ENCODE results near the gene SLC9A9. TPM values are rescaled to one million over a fixed set of nuclear protein-coding genes. Genes with fewer than 3 reads are reported as not detected.

SLC9A9 gene
- total RNA-seq, 2 donors from 2014 or later, result 29.6 to 60.1 TPM

DNA sequence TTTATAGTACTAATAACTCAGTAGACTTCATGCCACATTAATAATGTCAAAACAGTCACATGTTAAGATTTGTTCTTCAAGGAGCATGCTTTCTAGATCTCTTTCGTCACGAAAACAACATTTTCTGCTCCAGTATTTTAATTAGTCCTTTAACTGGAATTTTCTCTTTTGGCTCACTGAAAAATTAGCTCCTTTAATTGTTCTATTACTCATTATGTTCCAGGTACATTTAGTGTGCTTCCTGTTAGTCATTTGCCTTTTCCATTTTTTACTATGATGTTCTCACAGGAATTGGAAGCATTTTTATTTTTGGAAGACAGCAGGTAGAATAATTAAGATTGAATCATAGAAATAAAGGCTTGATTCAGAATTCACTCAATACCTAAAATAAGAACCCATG, 111.2 kb downstream of the SLC9A9 start:
- no peaks in the 10 kb centered on the region for H3K9me3 ChIP-seq
- H3K27me3 ChIP-seq (replicated peaks; ENCODE audit: insufficient read depth), result no peaks in the 10 kb centered on the region
- DNase-seq (ENCODE audit: low spot score) (no peak), ATAC-seq (ENCODE audit: insufficient number of reproducible peaks, low FRiP score, low read depth) (no peak)
- no peak overlapping the region for H3K27ac ChIP-seq
- no peaks in the 10 kb centered on the region for H3K4me1 ChIP-seq (ENCODE audit: control insufficient read depth in 1 of 2, low read depth in 2 of 2)
- H3K36me3 ChIP-seq, result no peaks in the 10 kb centered on the region
- H3K4me3 ChIP-seq, result no peak overlapping the region
- TF ChIP-seq, protein P1, sequence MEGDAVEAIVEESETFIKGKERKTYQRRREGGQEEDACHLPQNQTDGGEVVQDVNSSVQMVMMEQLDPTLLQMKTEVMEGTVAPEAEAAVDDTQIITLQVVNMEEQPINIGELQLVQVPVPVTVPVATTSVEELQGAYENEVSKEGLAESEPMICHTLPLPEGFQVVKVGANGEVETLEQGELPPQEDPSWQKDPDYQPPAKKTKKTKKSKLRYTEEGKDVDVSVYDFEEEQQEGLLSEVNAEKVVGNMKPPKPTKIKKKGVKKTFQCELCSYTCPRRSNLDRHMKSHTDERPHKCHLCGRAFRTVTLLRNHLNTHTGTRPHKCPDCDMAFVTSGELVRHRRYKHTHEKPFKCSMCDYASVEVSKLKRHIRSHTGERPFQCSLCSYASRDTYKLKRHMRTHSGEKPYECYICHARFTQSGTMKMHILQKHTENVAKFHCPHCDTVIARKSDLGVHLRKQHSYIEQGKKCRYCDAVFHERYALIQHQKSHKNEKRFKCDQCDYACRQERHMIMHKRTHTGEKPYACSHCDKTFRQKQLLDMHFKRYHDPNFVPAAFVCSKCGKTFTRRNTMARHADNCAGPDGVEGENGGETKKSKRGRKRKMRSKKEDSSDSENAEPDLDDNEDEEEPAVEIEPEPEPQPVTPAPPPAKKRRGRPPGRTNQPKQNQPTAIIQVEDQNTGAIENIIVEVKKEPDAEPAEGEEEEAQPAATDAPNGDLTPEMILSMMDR (IDR thresholded peaks at IDR 0.05), result no peak

DNA sequence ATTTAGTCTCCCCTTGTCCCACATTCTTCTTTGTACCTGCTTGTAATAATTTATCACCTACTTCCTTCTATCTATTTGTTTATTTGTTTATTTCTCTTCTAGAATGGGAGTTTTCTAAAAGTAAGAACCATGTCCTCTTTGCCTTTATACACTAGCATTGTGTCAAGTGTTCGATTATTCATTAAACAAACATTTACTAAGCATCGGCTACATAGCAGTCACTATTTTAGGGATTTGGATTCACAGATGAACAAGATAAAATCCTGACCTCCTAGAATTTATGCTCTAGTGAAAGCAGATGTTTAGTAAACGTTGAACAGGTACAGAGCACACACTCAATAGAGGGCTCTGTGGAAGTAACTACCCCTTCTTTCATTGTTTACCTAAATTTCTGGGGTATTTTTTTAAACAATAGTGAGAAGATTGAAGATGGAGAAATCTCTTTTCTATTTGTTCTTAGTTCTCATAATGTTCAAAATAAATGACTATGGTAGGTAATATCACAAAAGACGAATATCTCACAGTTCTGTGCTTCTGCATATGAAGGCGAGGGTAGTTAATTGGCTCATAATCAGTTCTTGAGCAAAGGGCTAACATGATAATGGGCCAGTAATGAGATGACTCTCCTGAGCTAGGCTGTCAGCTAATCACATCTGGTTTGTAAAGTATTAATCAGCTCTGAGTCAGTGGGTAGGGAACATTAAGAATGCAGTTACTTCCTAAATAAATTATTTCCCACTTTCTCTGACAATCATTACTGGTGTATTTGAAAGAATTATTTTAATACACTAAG, 111.9 kb downstream of the SLC9A9 start:
- DNase-seq (ENCODE audit: low spot score) (no peak), ATAC-seq (ENCODE audit: insufficient number of reproducible peaks, low FRiP score, low read depth) (no peak)
- no peaks in the 10 kb centered on the region for H3K36me3 ChIP-seq
- no peaks in the 10 kb centered on the region for H3K4me1 ChIP-seq (ENCODE audit: control insufficient read depth in 1 of 2, low read depth in 2 of 2)
- no peak overlapping the region for H3K4me3 ChIP-seq
- no peaks in the 10 kb centered on the region for H3K27me3 ChIP-seq (replicated peaks; ENCODE audit: insufficient read depth)
- no peaks in the 10 kb centered on the region for H3K9me3 ChIP-seq
- TF ChIP-seq, protein P1 (IDR thresholded peaks at IDR 0.05), result no peak
- H3K27ac ChIP-seq, result no peak overlapping the region

DNA sequence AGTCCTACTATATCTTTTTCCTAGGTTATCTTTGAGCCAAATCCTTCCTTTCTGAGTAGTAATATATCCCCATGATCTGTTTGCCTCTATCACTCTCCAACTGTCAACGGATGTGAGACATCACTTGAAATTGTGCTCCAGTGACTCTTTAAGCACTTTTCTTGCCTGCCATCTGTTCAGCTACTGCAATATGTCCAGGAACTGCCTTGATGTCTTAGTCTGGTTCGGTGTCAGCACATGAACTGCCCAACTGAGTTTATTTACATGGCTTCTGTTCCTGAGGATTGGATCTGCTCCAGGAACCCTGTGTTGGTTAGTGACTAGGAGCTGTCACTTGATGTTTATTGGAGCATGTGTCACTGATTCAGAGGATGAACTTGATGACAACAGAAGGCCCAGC, 116.5 kb downstream of the SLC9A9 start:
- H3K9me3 ChIP-seq, result no peaks in the 10 kb centered on the region
- no peak for DNase-seq (ENCODE audit: low spot score)
- no peak overlapping the region for H3K27ac ChIP-seq
- no peaks in the 10 kb centered on the region for H3K36me3 ChIP-seq
- H3K4me1 ChIP-seq (ENCODE audit: control insufficient read depth in 1 of 2, low read depth in 2 of 2), result no peaks in the 10 kb centered on the region
- no peaks in the 10 kb centered on the region for H3K27me3 ChIP-seq (replicated peaks; ENCODE audit: insufficient read depth)
- ATAC-seq (ENCODE audit: insufficient number of reproducible peaks, low FRiP score, low read depth), result no peak
- TF ChIP-seq, protein P1 (IDR thresholded peaks at IDR 0.05), result no peak
- no peak overlapping the region for H3K4me3 ChIP-seq

DNA sequence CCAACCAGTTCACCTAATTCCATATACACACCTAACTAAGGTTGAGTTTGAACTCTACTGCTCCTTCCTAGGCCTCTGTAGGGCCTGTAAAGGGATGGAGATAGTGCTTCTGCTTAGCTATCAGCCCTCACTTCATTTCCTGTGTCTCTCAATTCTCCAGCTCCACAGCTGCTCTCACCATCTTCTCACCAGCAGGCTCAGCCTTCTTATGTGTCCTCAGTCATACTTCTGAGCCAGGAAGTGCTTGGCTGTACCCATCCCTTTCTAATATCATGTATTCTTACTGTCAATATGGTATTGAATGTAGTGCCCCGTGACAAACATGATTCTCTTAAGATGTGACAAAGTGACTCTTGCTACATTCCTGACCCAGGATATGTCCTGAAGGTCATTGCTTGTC, 116.9 kb downstream of the SLC9A9 start:
- no peaks in the 10 kb centered on the region for H3K9me3 ChIP-seq
- TF ChIP-seq, protein P1 (IDR thresholded peaks at IDR 0.05), result no peak

DNA sequence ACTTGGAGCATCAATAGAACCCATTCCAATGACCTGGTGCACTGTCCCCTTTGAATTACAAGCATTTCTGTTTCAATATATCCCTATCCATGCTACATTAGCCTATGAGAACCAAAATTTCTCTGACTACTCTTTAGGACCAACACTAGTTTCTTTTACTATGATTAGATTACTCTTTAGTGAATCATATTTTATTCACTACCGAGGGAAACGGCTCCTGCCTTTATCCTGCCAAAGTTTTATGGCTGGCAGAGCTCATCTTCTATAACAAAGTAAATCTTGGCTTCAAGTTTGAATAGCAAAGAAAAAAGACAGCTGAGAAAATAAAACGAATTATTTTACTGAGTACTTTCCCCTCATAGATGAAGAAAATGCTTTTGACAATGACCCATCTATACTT, 120.9 kb downstream of the SLC9A9 start:
- no peak for ATAC-seq (ENCODE audit: insufficient number of reproducible peaks, low FRiP score, low read depth)

More for the DNA sequence above, 116.9 kb downstream of the SLC9A9 start:
- Histone ChIP-seq H3K27ac (no peak overlapping the region), H3K4me3 (no peak overlapping the region), H3K27me3 (replicated peaks; ENCODE audit: insufficient read depth) (no peaks in the 10 kb centered on the region), H3K4me1 (ENCODE audit: control insufficient read depth in 1 of 2, low read depth in 2 of 2) (no peaks in the 10 kb centered on the region), H3K36me3 (no peaks in the 10 kb centered on the region)
- ATAC-seq (ENCODE audit: insufficient number of reproducible peaks, low FRiP score, low read depth) (no peak), DNase-seq (ENCODE audit: low spot score) (no peak)

More for the DNA sequence above, 120.9 kb downstream of the SLC9A9 start:
- no peaks in the 10 kb centered on the region for H3K4me1 ChIP-seq (ENCODE audit: control insufficient read depth in 1 of 2, low read depth in 2 of 2)
- no peaks in the 10 kb centered on the region for H3K36me3 ChIP-seq
- DNase-seq (ENCODE audit: low spot score), result no peak
- H3K4me3 ChIP-seq, result no peak overlapping the region
- no peak overlapping the region for H3K27ac ChIP-seq
- TF ChIP-seq, protein P1 (IDR thresholded peaks at IDR 0.05), result no peak
- H3K27me3 ChIP-seq (replicated peaks; ENCODE audit: insufficient read depth), result no peaks in the 10 kb centered on the region
- no peaks in the 10 kb centered on the region for H3K9me3 ChIP-seq
